ENCODE data around the gene NADSYN1.

Gene NADSYN1

DNA sequence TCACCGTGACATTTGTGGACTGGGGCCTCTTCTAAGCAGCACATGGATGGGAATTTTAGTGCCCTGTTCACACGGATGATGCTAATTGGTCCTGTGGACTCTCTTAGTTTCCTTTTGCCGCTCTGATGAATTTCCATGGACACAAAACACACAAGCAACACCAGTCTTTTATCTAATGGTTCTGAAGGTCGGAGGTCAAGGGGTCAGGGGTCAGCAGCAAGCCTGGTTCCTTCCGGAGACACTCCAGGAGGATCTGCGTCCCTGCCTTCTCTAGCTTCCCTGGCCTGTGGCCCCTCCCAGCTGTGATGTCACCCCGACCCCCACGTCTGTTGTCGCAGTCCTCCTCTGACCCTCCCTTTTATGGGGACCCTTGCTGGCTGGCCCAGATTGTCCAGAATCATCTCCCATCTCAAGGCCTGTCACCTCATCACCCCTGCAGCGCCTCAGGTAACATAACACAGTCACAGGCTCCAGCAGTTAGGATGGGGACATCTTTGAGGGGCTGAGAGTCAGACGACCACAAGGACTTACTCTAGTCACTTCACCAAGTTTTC, 6.8 kb downstream of the NADSYN1 start:
- TF ChIP-seq CTCF (IDR thresholded peaks at IDR 0.05; ENCODE audit: borderline replicate concordance, control extremely low read depth, extremely low read depth, insufficient read depth, missing control alignments): no peak
- in situ Hi-C loops (cut with MboI; ENCODE audit: low sequenced_read_pairs, unreplicated experiment): no loop called here
- DNase-seq (ENCODE audit: low spot score): no peak

GRCh38 chr11:71461696-71462095, 8.7 kb downstream of the NADSYN1 start:
- TF ChIP-seq CTCF (IDR thresholded peaks at IDR 0.05; ENCODE audit: borderline replicate concordance, control extremely low read depth, extremely low read depth, insufficient read depth, missing control alignments): no peak
- no peak for DNase-seq (ENCODE audit: low spot score)
- in situ Hi-C loops (cut with MboI; ENCODE audit: low sequenced_read_pairs, unreplicated experiment): no loop called here

DNA sequence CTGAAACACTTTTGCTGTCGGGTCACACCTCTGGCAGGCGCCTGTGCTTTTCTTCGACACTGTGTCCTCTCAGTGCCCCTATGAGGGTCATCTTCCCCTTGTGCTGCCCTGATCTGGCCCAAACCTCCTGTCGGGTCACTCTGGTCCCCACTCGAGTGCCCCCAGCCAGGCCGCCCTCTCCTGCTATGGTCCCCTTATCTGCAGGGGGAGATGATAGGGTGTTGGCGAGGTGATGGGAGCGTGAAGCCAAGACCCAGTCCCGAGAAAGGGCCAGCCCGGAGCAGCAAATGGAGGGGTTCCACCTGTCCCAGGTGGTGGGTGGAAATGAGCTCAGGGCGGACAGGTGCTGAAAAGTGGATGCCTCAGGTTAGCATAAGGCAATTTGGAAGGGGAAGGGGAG, 9.7 kb downstream of the NADSYN1 start:
- in situ Hi-C loops (cut with MboI; ENCODE audit: low sequenced_read_pairs, unreplicated experiment): no loop called here
- no peak for DNase-seq (ENCODE audit: low spot score)
- no peak for TF ChIP-seq CTCF (IDR thresholded peaks at IDR 0.05; ENCODE audit: borderline replicate concordance, control extremely low read depth, extremely low read depth, insufficient read depth, missing control alignments)

- DNase-seq (ENCODE audit: low spot score): no peak
- TF ChIP-seq CTCF (IDR thresholded peaks at IDR 0.05; ENCODE audit: borderline replicate concordance, control extremely low read depth, extremely low read depth, insufficient read depth, missing control alignments): no peak
- in situ Hi-C loops (cut with MboI; ENCODE audit: low sequenced_read_pairs, unreplicated experiment): no loop called here
Observed at GRCh38 chr11:71463331-71464211, 10.6 kb downstream of the NADSYN1 start.

DNA sequence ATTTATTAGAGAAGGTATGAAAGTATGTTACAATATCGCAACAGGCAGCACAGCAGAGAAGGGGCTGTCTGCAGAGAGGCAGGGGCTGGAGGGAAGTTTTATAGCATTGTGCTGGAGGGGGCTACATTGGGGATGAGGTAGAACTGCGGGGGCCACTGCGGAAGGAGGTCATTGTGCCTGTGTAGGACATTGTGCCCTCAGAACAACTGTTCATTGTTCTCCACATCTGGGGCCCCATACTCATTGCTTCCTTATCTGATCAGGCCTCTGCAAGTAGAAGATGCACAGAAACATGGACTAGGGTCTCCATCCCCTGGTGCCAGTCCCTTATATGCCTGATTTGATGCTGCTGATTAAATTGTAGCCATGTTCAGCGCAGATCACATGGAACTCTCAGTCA, 12.1 kb downstream of the NADSYN1 start:
- in situ Hi-C loops (cut with MboI; ENCODE audit: low sequenced_read_pairs, unreplicated experiment): no loop called here
- TF ChIP-seq CTCF (IDR thresholded peaks at IDR 0.05; ENCODE audit: borderline replicate concordance, control extremely low read depth, extremely low read depth, insufficient read depth, missing control alignments): no peak
- DNase-seq (ENCODE audit: low spot score): no peak

DNA sequence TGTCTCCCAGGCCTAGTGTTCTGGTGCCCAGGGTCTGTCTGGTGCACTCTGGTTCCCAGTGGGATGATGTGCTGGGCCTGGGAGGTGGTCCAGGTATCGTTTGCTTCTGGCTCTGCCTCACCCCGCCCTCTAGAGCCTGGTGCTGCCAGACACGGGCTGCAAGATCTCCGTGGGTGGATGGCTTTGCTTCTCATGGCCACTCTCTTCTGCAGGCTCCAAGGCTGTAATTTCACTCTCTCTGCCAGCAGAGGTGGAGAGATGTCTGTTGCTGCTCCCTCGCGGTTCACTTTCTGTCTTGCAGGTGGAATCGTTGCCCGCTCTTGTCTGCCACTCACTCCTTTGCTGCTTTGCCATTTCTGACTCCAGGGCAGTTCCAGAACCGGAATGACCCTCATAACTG, 13.4 kb downstream of the NADSYN1 start:
- TF ChIP-seq CTCF (IDR thresholded peaks at IDR 0.05; ENCODE audit: borderline replicate concordance, control extremely low read depth, extremely low read depth, insufficient read depth, missing control alignments): no peak
- in situ Hi-C loops (cut with MboI; ENCODE audit: low sequenced_read_pairs, unreplicated experiment): no loop called here
- DNase-seq (ENCODE audit: low spot score): no peak
